Epithelial cell of proximal tubule (primary cell): ENCODE results near the gene CENPC. TPM values are rescaled to one million over a fixed set of nuclear protein-coding genes. Genes with fewer than 3 reads are reported as not detected.
"Not testable (repeated sequence)": the region's sequence is repeated elsewhere in the genome, so short reads cannot be mapped to it uniquely, and the experiment has no call there.

ENCODE experiments used
- DNase-seq: peaks from one replicate; pipeline ENCODE4 v3.0.0-alpha.2; 2011; ENCODE audit warnings: low read depth
- H3K4me3 ChIP-seq: 2 replicates; pipeline ENCODE4 v1.5.1; 2011; ENCODE audit warnings: low read depth, mild to moderate bottlenecking, low read length
- CTCF ChIP-seq: conservative IDR thresholded peaks from 2 replicates; pipeline ENCODE4 v1.5.1; 2012; ENCODE audit warnings: low read depth, mild to moderate bottlenecking, low read length
- total RNA-seq: library from RNA; depleted of rRNA; stranded (reverse); fragments of >200 nt; gene quantifications from 2 replicates; pipeline ENCODE4 v1.2.3, GENCODE V29; 2015

CENPC gene
- total RNA-seq, 1 donor from 2014 or later = 11.5 TPM

DNA sequence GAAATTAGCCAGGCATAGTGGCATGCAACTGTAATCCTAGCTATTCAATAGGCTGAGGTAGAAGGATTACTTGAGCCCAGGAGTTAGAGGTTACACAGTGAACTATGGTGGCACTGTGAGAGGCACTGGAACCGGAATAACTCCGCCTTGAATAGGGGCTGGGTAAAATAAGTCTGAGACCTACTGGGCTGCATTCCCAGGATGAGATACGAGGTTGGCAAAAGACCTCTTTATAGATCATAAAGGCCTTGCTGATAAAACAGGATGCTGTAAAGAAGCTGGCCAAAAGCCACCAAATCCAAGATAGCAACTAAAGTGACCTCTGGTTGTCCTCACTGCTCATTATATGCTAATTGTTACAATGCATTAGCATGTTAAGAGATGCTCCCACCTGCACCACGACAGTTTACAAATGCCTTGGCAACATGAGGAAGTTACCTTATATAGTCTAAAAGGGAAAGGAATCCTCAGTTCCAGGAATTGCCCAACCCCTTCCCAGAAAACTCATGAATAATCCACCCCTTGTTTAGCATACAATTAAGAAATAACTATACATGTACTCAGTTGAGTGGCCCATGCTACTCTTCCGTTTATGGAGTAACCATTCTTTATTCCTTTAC is 88.6 kb downstream of the CENPC start:
- no peak overlapping the region for H3K4me3 ChIP-seq
- no peak for DNase-seq
- no peak for TF ChIP-seq CTCF

DNA sequence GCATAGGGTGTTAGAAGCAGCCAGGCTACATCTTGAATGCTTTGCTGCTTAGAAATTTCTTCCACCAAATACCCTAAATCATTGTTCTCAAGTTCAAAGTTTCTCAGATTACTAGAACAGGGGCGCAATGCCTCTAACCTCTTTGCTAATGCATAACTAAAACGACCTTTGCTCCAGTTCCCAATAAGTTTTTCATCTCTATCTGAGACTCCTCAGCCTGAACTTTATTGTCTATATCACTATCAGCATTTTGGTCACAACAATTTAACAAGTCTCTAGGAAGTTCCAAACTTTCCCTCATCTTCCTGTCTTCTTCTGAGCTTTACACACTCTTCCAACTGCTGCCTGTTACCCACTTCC is 92.5 kb downstream of the CENPC start:
- DNase-seq, H3K4me3 ChIP-seq: not testable (repeated sequence)

GRCh38 chr4:67452100-67452845 is 93.0 kb downstream of the CENPC start:
- no peak for DNase-seq
- H3K4me3 ChIP-seq = no peak overlapping the region
- no peak for TF ChIP-seq CTCF

GRCh38 chr4:67451464-67451863 is 93.8 kb downstream of the CENPC start:
- H3K4me3 ChIP-seq = no peak overlapping the region
- no peak for DNase-seq
- no peak for TF ChIP-seq CTCF

GRCh38 chr4:67448621-67449020 is 96.7 kb downstream of the CENPC start:
- no peak for TF ChIP-seq CTCF

GRCh38 chr4:67447873-67448272 is 97.4 kb downstream of the CENPC start:
- H3K4me3 ChIP-seq = no peak overlapping the region
- TF ChIP-seq CTCF = no peak
- no peak for DNase-seq

More at GRCh38 chr4:67448621-67449020, 96.7 kb downstream of the CENPC start:
- H3K4me3 ChIP-seq = no peak overlapping the region
- DNase-seq = no peak

GRCh38 chr4:67446811-67447210 is 98.5 kb downstream of the CENPC start:
- H3K4me3 ChIP-seq = no peak overlapping the region
- TF ChIP-seq CTCF = no peak
- DNase-seq = no peak

GRCh38 chr4:67445881-67446280 is 99.4 kb downstream of the CENPC start:
- not testable (repeated sequence) for H3K4me3 ChIP-seq, DNase-seq
